HEK293 (cell line): Measurements from ENCODE around the gene GPS1.

Source experiments
- BCL11A ChIP-seq: fragments of 450-650 bp; formaldehyde crosslinking; IDR thresholded peaks from 2 replicates; pipeline ENCODE4 v1.5.1; 2016; ENCODE audit warnings: low read depth, missing biosample characterization, missing genetic modification characterization
- GLI4 ChIP-seq: fragments of 450-650 bp; formaldehyde crosslinking; IDR thresholded peaks from 2 replicates; pipeline ENCODE4 v1.5.1; 2016; ENCODE audit warnings: missing biosample characterization, missing genetic modification characterization
- KLF9 ChIP-seq: fragments of 450-650 bp; formaldehyde crosslinking; IDR thresholded peaks from 2 replicates; pipeline ENCODE4 v1.5.1; 2016; ENCODE audit warnings: missing biosample characterization, missing genetic modification characterization, low read depth
- MYNN ChIP-seq: fragments of 450-650 bp; formaldehyde crosslinking; IDR thresholded peaks from 2 replicates; pipeline ENCODE4 v1.5.1; 2016; ENCODE audit warnings: missing biosample characterization, missing genetic modification characterization, borderline replicate concordance
- OVOL3 ChIP-seq: fragments of 450-650 bp; formaldehyde crosslinking; IDR thresholded peaks from 2 replicates; pipeline ENCODE4 v1.5.1; 2016; ENCODE audit warnings: missing biosample characterization, missing genetic modification characterization
- SALL2 ChIP-seq: fragments of 450-650 bp; formaldehyde crosslinking; IDR thresholded peaks from 2 replicates; pipeline ENCODE4 v1.5.0; 2017; ENCODE audit warnings: missing biosample characterization, mild to moderate bottlenecking, missing genetic modification characterization, borderline replicate concordance
- SP3 ChIP-seq: fragments of 450-650 bp; formaldehyde crosslinking; IDR thresholded peaks from 2 replicates; pipeline ENCODE4 v1.5.1; 2016; ENCODE audit warnings: missing biosample characterization, missing genetic modification characterization
- YY1 ChIP-seq: fragments of 450-650 bp; formaldehyde crosslinking; IDR thresholded peaks from 2 replicates; pipeline ENCODE4 v1.5.1; 2018; ENCODE audit warnings: missing biosample characterization, missing genetic modification characterization
- ZBTB1 ChIP-seq: fragments of 450-650 bp; formaldehyde crosslinking; IDR thresholded peaks from 2 replicates; pipeline ENCODE4 v1.5.1; 2016; ENCODE audit warnings: missing biosample characterization, missing genetic modification characterization
- ZNF114 ChIP-seq: fragments of 450-650 bp; formaldehyde crosslinking; IDR thresholded peaks from 2 replicates; pipeline ENCODE4 v1.5.0; 2017; ENCODE audit warnings: missing biosample characterization, missing genetic modification characterization
- ZNF121 ChIP-seq: fragments of 450-650 bp; formaldehyde crosslinking; IDR thresholded peaks from 2 replicates; pipeline ENCODE4 v1.5.1; 2016; ENCODE audit warnings: missing biosample characterization, missing genetic modification characterization
- ZNF146 ChIP-seq: fragments of 450-650 bp; formaldehyde crosslinking; IDR thresholded peaks from 2 replicates; pipeline ENCODE4 v1.5.1; 2016; ENCODE audit warnings: missing biosample characterization, missing genetic modification characterization
- ZNF174 ChIP-seq: fragments of 450-650 bp; formaldehyde crosslinking; IDR thresholded peaks from 2 replicates; pipeline ENCODE4 v1.5.0; 2017; ENCODE audit warnings: missing biosample characterization, mild to moderate bottlenecking, missing genetic modification characterization
- ZNF19 ChIP-seq: fragments of 450-650 bp; formaldehyde crosslinking; IDR thresholded peaks from 2 replicates; pipeline ENCODE4; 2016; ENCODE audit warnings: missing biosample characterization, missing genetic modification characterization, low read depth
- ZNF202 ChIP-seq: fragments of 450-650 bp; formaldehyde crosslinking; IDR thresholded peaks from 2 replicates; pipeline ENCODE4 v1.5.1; 2016; ENCODE audit warnings: missing biosample characterization, missing genetic modification characterization, borderline replicate concordance
- ZNF302 ChIP-seq: fragments of 450-650 bp; formaldehyde crosslinking; IDR thresholded peaks from 2 replicates; pipeline ENCODE4 v1.5.1; 2016; ENCODE audit warnings: missing biosample characterization, missing genetic modification characterization, low read depth
- ZNF391 ChIP-seq: fragments of 450-650 bp; formaldehyde crosslinking; IDR thresholded peaks from 2 replicates; pipeline ENCODE4 v1.5.1; 2016; ENCODE audit warnings: low read depth, missing biosample characterization, missing genetic modification characterization, borderline replicate concordance
- ZNF426 ChIP-seq: fragments of 450-650 bp; formaldehyde crosslinking; IDR thresholded peaks from 2 replicates; pipeline ENCODE4 v1.5.1; 2017; ENCODE audit warnings: missing biosample characterization, missing genetic modification characterization, mild to moderate bottlenecking, inconsistent platforms, moderate library complexity
- ZNF555 ChIP-seq: fragments of 450-650 bp; formaldehyde crosslinking; conservative IDR thresholded peaks from 2 replicates; pipeline ENCODE4 v1.5.1; 2017; ENCODE audit warnings: missing biosample characterization, mild to moderate bottlenecking, missing genetic modification characterization, inconsistent platforms
- ZNF571 ChIP-seq: fragments of 450-650 bp; formaldehyde crosslinking; IDR thresholded peaks from 2 replicates; pipeline ENCODE4 v1.5.0; 2017; ENCODE audit warnings: missing biosample characterization, missing genetic modification characterization
- ZNF629 ChIP-seq: fragments of 450-650 bp; formaldehyde crosslinking; IDR thresholded peaks from 2 replicates; pipeline ENCODE4 v1.5.1; 2017; ENCODE audit warnings: missing biosample characterization, missing genetic modification characterization
- ZNF654 ChIP-seq: fragments of 450-650 bp; formaldehyde crosslinking; IDR thresholded peaks from 2 replicates; pipeline ENCODE4 v1.5.1; 2016; ENCODE audit warnings: low read depth, missing biosample characterization, missing genetic modification characterization
- ZNF670 ChIP-seq: fragments of 450-650 bp; formaldehyde crosslinking; IDR thresholded peaks from 2 replicates; pipeline ENCODE4 v1.5.1; 2016; ENCODE audit warnings: missing biosample characterization, missing genetic modification characterization, low read depth
- ZNF777 ChIP-seq: fragments of 450-650 bp; formaldehyde crosslinking; IDR thresholded peaks from 2 replicates; pipeline ENCODE4 v1.5.1; 2017; ENCODE audit warnings: missing biosample characterization, missing genetic modification characterization, borderline replicate concordance
- ZNF837 ChIP-seq: fragments of 450-650 bp; formaldehyde crosslinking; IDR thresholded peaks from 2 replicates; pipeline ENCODE4 v1.5.1; 2016; ENCODE audit warnings: missing biosample characterization, missing genetic modification characterization
- ZNF843 ChIP-seq: fragments of 450-650 bp; formaldehyde crosslinking; IDR thresholded peaks from 2 replicates; pipeline ENCODE4 v1.5.1; 2016; ENCODE audit warnings: missing biosample characterization, missing genetic modification characterization
- ZSCAN23 ChIP-seq: fragments of 450-650 bp; formaldehyde crosslinking; IDR thresholded peaks from 2 replicates; pipeline ENCODE4 v1.5.1; 2016; ENCODE audit warnings: missing biosample characterization, missing genetic modification characterization
- TF ChIP-seq, protein P1 (sequence below): fragments of 450-650 bp; formaldehyde crosslinking; IDR thresholded peaks from 2 replicates; pipeline ENCODE4 v1.5.1; 2016; ENCODE audit warnings: missing biosample characterization, missing genetic modification characterization, low read depth
- TF ChIP-seq, protein P2 (sequence below): sonication (generic); formaldehyde crosslinking; IDR thresholded peaks from 2 replicates; pipeline ENCODE4 v1.8.1; 2022; ENCODE audit warnings: mild to moderate bottlenecking, moderate library complexity, missing genetic modification reagents
- TF ChIP-seq, protein P3 (sequence below): fragments of 450-650 bp; formaldehyde crosslinking; IDR thresholded peaks from 2 replicates; pipeline ENCODE4 v1.5.1; 2016; ENCODE audit warnings: missing biosample characterization, missing genetic modification characterization
- TF ChIP-seq, protein P4 (sequence below): fragments of 450-650 bp; formaldehyde crosslinking; IDR thresholded peaks from 2 replicates; pipeline ENCODE4 v1.5.1; 2016; ENCODE audit warnings: missing biosample characterization, missing genetic modification characterization
- TF ChIP-seq, protein P5 (sequence below): fragments of 450-650 bp; formaldehyde crosslinking; IDR thresholded peaks from 2 replicates; pipeline ENCODE4 v1.5.1; 2016; ENCODE audit warnings: missing biosample characterization, missing genetic modification characterization

Gene GPS1

DNA sequence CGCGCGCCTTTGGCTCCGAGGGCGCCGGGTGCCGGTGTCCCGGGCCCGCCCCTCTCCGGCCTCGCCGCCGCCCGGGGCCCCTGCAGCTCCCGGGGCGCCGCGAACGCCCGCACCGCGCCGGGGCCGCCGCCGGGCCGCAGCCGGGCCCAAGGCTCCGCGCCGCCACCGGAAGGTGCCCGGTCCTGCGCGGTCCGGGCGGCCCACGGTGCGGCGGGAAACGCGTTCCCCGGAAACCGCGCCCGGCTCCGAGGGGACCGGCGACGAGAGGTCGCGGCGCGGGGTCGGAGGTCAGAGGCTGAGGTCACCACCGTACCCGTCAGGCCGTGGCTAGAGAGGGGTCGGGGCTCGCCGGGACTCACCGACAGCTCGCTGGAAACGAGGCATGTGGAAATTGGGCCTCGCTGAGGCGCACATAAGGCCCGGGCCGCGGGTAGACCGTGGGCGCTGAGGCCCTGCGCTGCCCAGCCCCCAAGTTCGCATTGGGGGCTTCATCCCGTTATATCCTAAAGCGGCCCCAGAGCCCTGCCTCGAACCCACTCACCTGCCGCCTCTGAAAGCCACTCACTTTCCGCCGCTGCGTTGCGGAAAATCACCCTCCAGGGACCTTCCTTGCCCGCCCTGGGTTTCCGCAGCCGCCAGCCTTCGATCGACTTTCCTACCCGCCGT is 14.1 kb downstream of the GPS1 start, which contains the start of gene DUS1L (continued):
- TF ChIP-seq BCL11A (tag by site-specific recombination) (peak; percentile 100), ZNF302 (tag by site-specific recombination) (0 out of 2 replicates have a peak, but pooled peaks have one; percentile 54), ZNF19 (tag by site-specific recombination) (no peak), ZNF426 (tag by site-specific recombination) (no peak), ZNF670 (tag by site-specific recombination) (no peak), ZNF202 (tag by site-specific recombination) (no peak), ZNF555 (tag by site-specific recombination) (no peak), YY1 (tag by site-specific recombination) (peak; percentile 80), ZNF146 (tag by site-specific recombination) (peak; percentile 74), ZNF629 (tag by site-specific recombination) (peak; percentile 70), KLF9 (tag by site-specific recombination) (peak; percentile 60), ZNF837 (tag by site-specific recombination) (no peak), ZNF114 (tag by site-specific recombination) (no peak), SP3 (tag by site-specific recombination) (peak; percentile 64), ZSCAN23 (tag by site-specific recombination) (0 out of 2 replicates have a peak, but pooled peaks have one; percentile 42), ZNF174 (tag by site-specific recombination) (no peak), ZNF391 (tag by site-specific recombination) (peak; percentile 94), OVOL3 (tag by site-specific recombination) (peak; percentile 64; the same call in 1 of the 2 replicates), ZBTB1 (tag by site-specific recombination) (0 out of 2 replicates have a peak, but pooled peaks have one; percentile 42), MYNN (tag by site-specific recombination) (0 out of 2 replicates have a peak, but pooled peaks have one; percentile 42), ZNF777 (tag by site-specific recombination) (peak; percentile 51; the same call in 1 of the 2 replicates), SALL2 (tag by site-specific recombination) (peak; percentile 70; the same call in 1 of the 2 replicates), ZNF654 (tag by site-specific recombination) (no peak), GLI4 (tag by site-specific recombination) (peak; percentile 88), ZNF121 (tag by site-specific recombination) (no peak), ZNF571 (tag by site-specific recombination) (no peak), ZNF843 (peak; percentile 70)
- TF ChIP-seq, protein P1, sequence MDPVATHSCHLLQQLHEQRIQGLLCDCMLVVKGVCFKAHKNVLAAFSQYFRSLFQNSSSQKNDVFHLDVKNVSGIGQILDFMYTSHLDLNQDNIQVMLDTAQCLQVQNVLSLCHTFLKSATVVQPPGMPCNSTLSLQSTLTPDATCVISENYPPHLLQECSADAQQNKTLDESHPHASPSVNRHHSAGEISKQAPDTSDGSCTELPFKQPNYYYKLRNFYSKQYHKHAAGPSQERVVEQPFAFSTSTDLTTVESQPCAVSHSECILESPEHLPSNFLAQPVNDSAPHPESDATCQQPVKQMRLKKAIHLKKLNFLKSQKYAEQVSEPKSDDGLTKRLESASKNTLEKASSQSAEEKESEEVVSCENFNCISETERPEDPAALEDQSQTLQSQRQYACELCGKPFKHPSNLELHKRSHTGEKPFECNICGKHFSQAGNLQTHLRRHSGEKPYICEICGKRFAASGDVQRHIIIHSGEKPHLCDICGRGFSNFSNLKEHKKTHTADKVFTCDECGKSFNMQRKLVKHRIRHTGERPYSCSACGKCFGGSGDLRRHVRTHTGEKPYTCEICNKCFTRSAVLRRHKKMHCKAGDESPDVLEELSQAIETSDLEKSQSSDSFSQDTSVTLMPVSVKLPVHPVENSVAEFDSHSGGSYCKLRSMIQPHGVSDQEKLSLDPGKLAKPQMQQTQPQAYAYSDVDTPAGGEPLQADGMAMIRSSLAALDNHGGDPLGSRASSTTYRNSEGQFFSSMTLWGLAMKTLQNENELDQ (tag by site-specific recombination) = no peak
- TF ChIP-seq, protein P2, sequence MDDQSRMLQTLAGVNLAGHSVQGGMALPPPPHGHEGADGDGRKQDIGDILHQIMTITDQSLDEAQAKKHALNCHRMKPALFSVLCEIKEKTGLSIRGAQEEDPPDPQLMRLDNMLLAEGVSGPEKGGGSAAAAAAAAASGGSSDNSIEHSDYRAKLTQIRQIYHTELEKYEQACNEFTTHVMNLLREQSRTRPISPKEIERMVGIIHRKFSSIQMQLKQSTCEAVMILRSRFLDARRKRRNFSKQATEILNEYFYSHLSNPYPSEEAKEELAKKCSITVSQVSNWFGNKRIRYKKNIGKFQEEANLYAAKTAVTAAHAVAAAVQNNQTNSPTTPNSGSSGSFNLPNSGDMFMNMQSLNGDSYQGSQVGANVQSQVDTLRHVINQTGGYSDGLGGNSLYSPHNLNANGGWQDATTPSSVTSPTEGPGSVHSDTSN = peak; percentile 85; the same call in 1 of the 2 replicates
- TF ChIP-seq, protein P3, sequence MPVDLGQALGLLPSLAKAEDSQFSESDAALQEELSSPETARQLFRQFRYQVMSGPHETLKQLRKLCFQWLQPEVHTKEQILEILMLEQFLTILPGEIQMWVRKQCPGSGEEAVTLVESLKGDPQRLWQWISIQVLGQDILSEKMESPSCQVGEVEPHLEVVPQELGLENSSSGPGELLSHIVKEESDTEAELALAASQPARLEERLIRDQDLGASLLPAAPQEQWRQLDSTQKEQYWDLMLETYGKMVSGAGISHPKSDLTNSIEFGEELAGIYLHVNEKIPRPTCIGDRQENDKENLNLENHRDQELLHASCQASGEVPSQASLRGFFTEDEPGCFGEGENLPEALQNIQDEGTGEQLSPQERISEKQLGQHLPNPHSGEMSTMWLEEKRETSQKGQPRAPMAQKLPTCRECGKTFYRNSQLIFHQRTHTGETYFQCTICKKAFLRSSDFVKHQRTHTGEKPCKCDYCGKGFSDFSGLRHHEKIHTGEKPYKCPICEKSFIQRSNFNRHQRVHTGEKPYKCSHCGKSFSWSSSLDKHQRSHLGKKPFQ (tag by site-specific recombination) = 0 out of 2 replicates have a peak, but pooled peaks have one; percentile 30
- TF ChIP-seq, protein P4, sequence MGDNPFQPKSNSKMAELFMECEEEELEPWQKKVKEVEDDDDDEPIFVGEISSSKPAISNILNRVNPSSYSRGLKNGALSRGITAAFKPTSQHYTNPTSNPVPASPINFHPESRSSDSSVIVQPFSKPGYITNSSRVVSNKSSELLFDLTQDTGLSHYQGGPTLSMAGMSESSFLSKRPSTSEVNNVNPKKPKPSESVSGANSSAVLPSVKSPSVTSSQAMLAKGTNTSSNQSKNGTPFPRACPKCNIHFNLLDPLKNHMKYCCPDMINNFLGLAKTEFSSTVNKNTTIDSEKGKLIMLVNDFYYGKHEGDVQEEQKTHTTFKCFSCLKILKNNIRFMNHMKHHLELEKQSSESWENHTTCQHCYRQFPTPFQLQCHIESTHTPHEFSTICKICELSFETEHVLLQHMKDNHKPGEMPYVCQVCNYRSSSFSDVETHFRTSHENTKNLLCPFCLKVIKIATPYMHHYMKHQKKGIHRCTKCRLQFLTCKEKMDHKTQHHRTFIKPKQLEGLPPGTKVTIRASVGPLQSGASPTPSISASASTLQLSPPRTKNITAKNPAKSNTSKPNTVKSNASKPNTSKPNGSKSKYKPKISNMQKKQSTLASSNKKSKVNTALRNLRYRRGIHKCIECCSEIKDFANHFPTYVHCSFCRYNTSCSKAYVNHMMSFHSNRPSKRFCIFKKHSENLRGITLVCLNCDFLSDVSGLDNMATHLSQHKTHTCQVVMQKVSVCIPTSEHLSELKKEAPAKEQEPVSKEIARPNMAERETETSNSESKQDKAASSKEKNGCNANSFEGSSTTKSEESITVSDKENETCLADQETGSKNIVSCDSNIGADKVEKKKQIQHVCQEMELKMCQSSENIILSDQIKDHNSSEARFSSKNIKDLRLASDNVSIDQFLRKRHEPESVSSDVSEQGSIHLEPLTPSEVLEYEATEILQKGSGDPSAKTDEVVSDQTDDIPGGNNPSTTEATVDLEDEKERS (tag by site-specific recombination) = no peak
- TF ChIP-seq, protein P5, sequence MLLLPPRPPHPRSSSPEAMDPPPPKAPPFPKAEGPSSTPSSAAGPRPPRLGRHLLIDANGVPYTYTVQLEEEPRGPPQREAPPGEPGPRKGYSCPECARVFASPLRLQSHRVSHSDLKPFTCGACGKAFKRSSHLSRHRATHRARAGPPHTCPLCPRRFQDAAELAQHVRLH = peak; percentile 89
